H1 (cell line): ENCODE results near the gene CROCC2. TPM values are rescaled to one million over a fixed set of nuclear protein-coding genes. Genes with fewer than 3 reads are reported as not detected.

Source experiments
- CTCF ChIA-PET: fragments of 300-600 bp; sonication (Branson Sonifier 250); formaldehyde crosslinking; loops from one replicate; lab custom pipeline; 2021; ENCODE audit not compliant: partially characterized antibody; lab: Charles Lee
- POLR2A ChIA-PET: fragments of 300-600 bp; sonication (Branson Sonifier 250); formaldehyde crosslinking; loops from one replicate; lab custom pipeline; 2021; ENCODE audit warnings: inconsistent platforms; ENCODE audit not compliant: partially characterized antibody; lab: Charles Lee
- DNase-seq, 2 experiments: peaks; one replicate each; pipeline versions ENCODE4 v3.0.0 to v3.0.0-alpha.2; 2010 to 2022; ENCODE audit warnings: low spot score in 2 of 2, low read depth in 1 of 2, mixed read lengths in 1 of 2
- FAIRE-seq: peaks from 2 replicates; lab custom pipeline; 2011; peaks lifted over from hg19 to GRCh38; lab: Jason Lieb, UNC
- H2AFZ ChIP-seq: 2 replicates; pipeline ENCODE4 v1.8.1; 2012; ENCODE audit warnings: low read length, inconsistent platforms
- H2AK5ac ChIP-seq: 2 replicates; pipeline ENCODE4 v1.6.1; 2013; ENCODE audit warnings: low read depth, low read length
- H2BK120ac ChIP-seq: replicated peaks from 2 replicates; pipeline ENCODE3; 2013; ENCODE audit warnings: low read depth, low read length, inconsistent platforms
- H2BK12ac ChIP-seq: 2 replicates; pipeline ENCODE4 v1.6.1; 2013; ENCODE audit warnings: low read depth, low read length
- H2BK15ac ChIP-seq: 2 replicates; pipeline ENCODE4 v1.6.1; 2013; ENCODE audit warnings: low read length
- H2BK20ac ChIP-seq: 2 replicates; pipeline ENCODE4 v1.6.1; 2013; ENCODE audit warnings: low read length
- H2BK5ac ChIP-seq: 2 replicates; pipeline ENCODE4 v1.6.1; 2013; ENCODE audit warnings: low read depth, low read length
- H3K14ac ChIP-seq: 2 replicates; pipeline ENCODE4 v1.6.1; 2013; ENCODE audit warnings: inconsistent platforms; ENCODE audit not compliant: insufficient read length
- H3K18ac ChIP-seq: 2 replicates; pipeline ENCODE4 v1.6.1; 2013; ENCODE audit warnings: low read length; ENCODE audit errors: extremely low read depth
- H3K23ac ChIP-seq: 2 replicates; pipeline ENCODE4 v1.6.1; 2013; ENCODE audit warnings: inconsistent platforms; ENCODE audit not compliant: insufficient read length
- H3K23me2 ChIP-seq: 2 replicates; pipeline ENCODE4 v1.6.1; 2013; ENCODE audit warnings: low read depth, low read length
- H3K27ac ChIP-seq: 2 replicates; pipeline ENCODE4 v1.6.1; 2011; ENCODE audit warnings: low read depth, low read length, inconsistent platforms
- H3K27me3 ChIP-seq, 4 experiments: replicated peaks in 1 of 4; 1 replicate in 1 of 4; 2 replicates in 3 of 4; pipeline versions ENCODE4 v1.6.1 to v1.8.1; 2011 to 2013; ENCODE audit warnings: low read length in 3 of 4, mild to moderate bottlenecking in 3 of 4, inconsistent platforms in 2 of 4, mixed read lengths in 2 of 4, moderate library complexity in 1 of 4; ENCODE audit not compliant: control insufficient read depth in 3 of 4, insufficient read depth in 3 of 4; ENCODE audit errors: extremely low read depth in 1 of 4
- H3K36me3 ChIP-seq, 4 experiments: 2 replicates each; pipeline versions ENCODE4 v1.6.1 to v1.8.1; 2011 to 2013; ENCODE audit warnings: mild to moderate bottlenecking in 4 of 4, low read length in 3 of 4, moderate library complexity in 2 of 4, control low read depth in 1 of 4, inconsistent platforms in 1 of 4; ENCODE audit not compliant: insufficient read depth in 4 of 4, control insufficient read depth in 2 of 4
- H3K4ac ChIP-seq: replicated peaks from 2 replicates; pipeline ENCODE3; 2013; ENCODE audit warnings: low read length, low read depth, mixed read lengths, inconsistent platforms; ENCODE audit not compliant: insufficient read length
- H3K4me1 ChIP-seq, 4 experiments: replicated peaks in 1 of 4; 1 replicate in 1 of 4; 2 replicates in 3 of 4; pipeline versions ENCODE4 v1.6.1 to v1.8.1; 2011 to 2013; ENCODE audit warnings: low read length in 3 of 4, inconsistent platforms in 2 of 4, mixed read lengths in 1 of 4; ENCODE audit not compliant: insufficient read depth in 4 of 4, control insufficient read depth in 3 of 4
- H3K4me2 ChIP-seq, 2 experiments: 2 replicates each; pipeline versions ENCODE4 v1.6.1 to v1.8.1; 2011 to 2013; ENCODE audit warnings: low read depth in 2 of 2, low read length in 2 of 2, control low read depth in 1 of 2, inconsistent platforms in 1 of 2, mild to moderate bottlenecking in 1 of 2; ENCODE audit not compliant: insufficient read depth in 1 of 2
- H3K4me3 ChIP-seq, 4 experiments: fragments of 200-600, 300-600 bp in 1 of 4; sonication (generic), shearing (Covaris generic), sonication (Bioruptor Twin) in 1 of 4; 2 replicates each; pipeline versions ENCODE4 v1.5.1 to v1.8.1; 2011 to 2016; ENCODE audit warnings: low read length in 4 of 4, low read depth in 3 of 4, control low read depth in 2 of 4, inconsistent platforms in 2 of 4, mild to moderate bottlenecking in 2 of 4, mixed read lengths in 1 of 4, moderate library complexity in 1 of 4; ENCODE audit not compliant: insufficient read depth in 2 of 4; ENCODE audit errors: extremely low read depth in 1 of 4
- H3K56ac ChIP-seq: replicated peaks from 2 replicates; pipeline ENCODE3; 2013; ENCODE audit warnings: low read depth, mild to moderate bottlenecking, mixed read lengths, low read length, inconsistent platforms; ENCODE audit not compliant: insufficient read length
- H3K79me1 ChIP-seq: 2 replicates; pipeline ENCODE4 v1.6.1; 2013; ENCODE audit warnings: low read depth, low read length, control low read depth
- H3K79me2 ChIP-seq, 2 experiments: 2 replicates each; pipeline versions ENCODE4 v1.6.1 to v1.8.1; 2012 to 2013; ENCODE audit warnings: low read length in 2 of 2, mild to moderate bottlenecking in 2 of 2, inconsistent platforms in 1 of 2; ENCODE audit not compliant: insufficient read depth in 2 of 2, control insufficient read depth in 1 of 2
- H3K9ac ChIP-seq, 4 experiments: replicated peaks in 1 of 4; 1 replicate in 1 of 4; 2 replicates in 3 of 4; pipeline versions ENCODE4 v1.6.1 to v1.8.1; 2011 to 2013; ENCODE audit warnings: low read depth in 3 of 4, low read length in 3 of 4, control low read depth in 2 of 4, mild to moderate bottlenecking in 2 of 4, moderate library complexity in 2 of 4, inconsistent platforms in 1 of 4; ENCODE audit errors: extremely low read depth in 1 of 4
- H3K9me3 ChIP-seq, 2 experiments: 2 replicates each; pipeline versions ENCODE4 v1.6.1 to v1.8.1; 2012 to 2013; ENCODE audit warnings: mild to moderate bottlenecking in 2 of 2, moderate library complexity in 2 of 2, control low read depth in 1 of 2, inconsistent platforms in 1 of 2, low read depth in 1 of 2, low read length in 1 of 2, mixed read lengths in 1 of 2; ENCODE audit not compliant: insufficient read depth in 2 of 2
- H4K20me1 ChIP-seq, 2 experiments: replicated peaks in 1 of 2; 2 replicates each; pipeline versions ENCODE3 to v1.8.1; 2011 to 2013; ENCODE audit warnings: inconsistent platforms in 2 of 2, low read length in 2 of 2, mild to moderate bottlenecking in 1 of 2; ENCODE audit not compliant: insufficient read depth in 2 of 2, control insufficient read depth in 1 of 2
- H4K5ac ChIP-seq: 2 replicates; pipeline ENCODE4 v1.6.1; 2013; ENCODE audit warnings: low read length, low read depth, mixed read lengths, inconsistent platforms; ENCODE audit not compliant: insufficient read length
- H4K8ac ChIP-seq: 2 replicates; pipeline ENCODE4 v1.8.0; 2013; ENCODE audit warnings: mild to moderate bottlenecking, moderate library complexity, low read length, inconsistent platforms; ENCODE audit not compliant: insufficient read depth; ENCODE audit errors: extremely low read depth
- H4K91ac ChIP-seq: replicated peaks from 2 replicates; pipeline ENCODE3; 2013; ENCODE audit warnings: low read length, mixed read lengths, inconsistent platforms; ENCODE audit not compliant: insufficient read length
- JUN ChIP-seq: IDR thresholded peaks from 2 replicates; pipeline ENCODE4 v1.6.1; 2011; ENCODE audit warnings: low read depth, mild to moderate bottlenecking, improper control_type of control experiment, low read length
- WGBS, 2 experiments: shearing (Covaris generic) in 1 of 2; methylation state at CpG; one replicate each; pipeline versions ENCODE4 v1.1.6 to v1.1.7; 2013 to 2015; ENCODE audit warnings: low lambda C conversion rate in 2 of 2, mixed read lengths in 2 of 2, inconsistent platforms in 1 of 2, low coverage in 1 of 2, missing lambda C conversion rate in 1 of 2; ENCODE audit not compliant: insufficient replicate concordance in 2 of 2, insufficient coverage in 1 of 2, insufficient read length in 1 of 2; ENCODE audit errors: extremely low coverage in 1 of 2, missing lambda C conversion rate in 1 of 2; 5-methylcytosine and 5-hydroxymethylcytosine counted together
- polyA plus RNA-seq, 7 experiments: library from polyadenylated mRNA; depleted of rRNA in 3 of 7; stranded (reverse) in 5 of 7; unstranded in 2 of 7; fragments of >200 nt in 5 of 7; fragments of 200-250 nt in 2 of 7; gene quantifications; 1 replicate in 5 of 7; 2 replicates in 1 of 7; 4 replicates in 1 of 7; pipeline versions ENCODE4 v1.2.1 to v1.2.3, GENCODE V29; 2011 to 2013; ENCODE audit warnings: missing spikeins in 2 of 7, mixed read lengths in 2 of 7
- total RNA-seq: library from RNA; stranded (reverse); fragmentation: NEBNext Ultra II Directional; extraction: Animal tissue kit (Norgen Biotek cat#: 25700); gene quantifications from 2 replicates; pipeline ENCODE4 v1.2.1, GENCODE V29; 2021

Gene CROCC2
- total and polyA plus RNA-seq, 2 of the 8 experiments (the other 6 are each of a cell fraction or from before 2014, with no cell fraction given): not detected

- no peak overlapping the region for H3K4me2 ChIP-seq
- H4K8ac ChIP-seq: no peak overlapping the region
- no peak for TF ChIP-seq JUN
- no peaks in the 10 kb centered on the region; a peak in 1 of 7 replicates for H3K4me1 ChIP-seq
- H4K20me1 ChIP-seq: no peaks in the 10 kb centered on the region
- no peak overlapping the region for H2AK5ac ChIP-seq
- no peak overlapping the region for H4K5ac ChIP-seq
- FAIRE-seq: no peak
- H3K9me3 ChIP-seq: no peaks in the 10 kb centered on the region
- H3K36me3 ChIP-seq: no peaks in the 10 kb centered on the region
- no peak overlapping the region for H2BK120ac ChIP-seq
- no peak overlapping the region for H2BK12ac ChIP-seq
- 96% methylated on average over 14 of the region's 15 CpGs; no CpG with 5 or more reads in 1 of the 2 experiments for WGBS, 2 experiments
- H3K4ac ChIP-seq: no peak overlapping the region
- no peaks in the 10 kb centered on the region for H3K23me2 ChIP-seq
- H3K18ac ChIP-seq: no peak overlapping the region
- H3K9ac ChIP-seq: no peak overlapping the region
- no peaks in the 10 kb centered on the region for H3K27me3 ChIP-seq
- no peaks in the 10 kb centered on the region for H3K79me2 ChIP-seq
- H3K4me3 ChIP-seq: no peak overlapping the region
- H2BK15ac ChIP-seq: no peak overlapping the region
- H2BK20ac ChIP-seq: no peak overlapping the region
- H3K23ac ChIP-seq: no peak overlapping the region
- no peaks in the 10 kb centered on the region for H3K79me1 ChIP-seq
- no peak overlapping the region for H2AFZ ChIP-seq
- no peak overlapping the region for H3K56ac ChIP-seq
- POLR2A ChIA-PET: no interaction called here
- no peak overlapping the region for H3K27ac ChIP-seq
- no peak overlapping the region for H2BK5ac ChIP-seq
- CTCF ChIA-PET: interaction anchor here (0.7 to 2.3 kb wide), 2 partner anchors 13 to 44 kb away, joined by 4 to 9 read pairs; no protein-coding TSS in a partner anchor
- no peak for DNase-seq
- H4K91ac ChIP-seq: no peak overlapping the region
- no peak overlapping the region for H3K14ac ChIP-seq
Measured at GRCh38 chr2:240869956-240870875, 35.9 kb upstream of the CROCC2 start.
